GM18526 (cell line): ENCODE results near the gene RPA1.

Experiments used
- POLR2A ChIP-seq: IDR thresholded peaks from 3 replicates; pipeline ENCODE4 v1.6.1; 2011; ENCODE audit not compliant: insufficient read length; ENCODE audit errors: extremely low read depth

RPA1 gene

DNA sequence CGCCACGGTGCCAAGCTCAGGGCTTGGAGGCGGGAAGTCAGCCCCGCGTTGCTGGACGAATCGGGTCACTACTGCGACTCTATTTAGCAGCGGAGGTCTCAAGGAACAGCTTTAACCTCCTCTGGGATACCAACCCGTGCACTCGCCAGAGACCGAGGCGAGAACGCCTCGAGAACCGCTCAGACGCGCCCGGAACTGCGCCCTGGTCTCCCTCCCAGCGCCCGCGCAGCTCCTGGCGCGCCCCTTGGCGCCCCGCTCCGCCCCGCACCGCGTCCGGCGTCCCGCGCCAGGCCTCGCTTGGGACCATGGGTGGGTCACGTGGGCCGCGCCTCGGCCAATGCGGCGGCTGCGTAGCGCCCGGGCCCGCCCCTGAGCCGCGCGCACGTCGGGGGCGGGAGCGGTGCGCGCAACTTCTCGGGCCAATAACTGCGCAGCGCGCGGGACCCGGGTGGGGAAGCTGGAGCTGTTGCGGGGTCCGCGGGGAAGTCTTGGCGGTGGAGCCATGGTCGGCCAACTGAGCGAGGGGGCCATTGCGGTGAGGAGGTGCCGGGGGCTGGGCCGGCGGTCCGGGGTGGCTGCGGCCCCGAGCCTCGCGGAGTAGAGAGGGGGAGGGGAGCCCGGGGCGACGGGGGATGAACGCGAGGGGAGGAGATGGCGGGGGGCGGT lies at the start of gene RPA1, which contains the start of gene SMYD4:
Gene RPA1 (plus strand): TSS at position 414 of the 666 bp plus-strand sequence. CDS start 89 bp downstream, at position 503.
Gene SMYD4 (minus strand): TSS at position 311 of the 666 bp plus-strand sequence. CDS start 1,908 bp downstream, outside the sequence.
- peak; percentile 89 for TF ChIP-seq POLR2A

DNA sequence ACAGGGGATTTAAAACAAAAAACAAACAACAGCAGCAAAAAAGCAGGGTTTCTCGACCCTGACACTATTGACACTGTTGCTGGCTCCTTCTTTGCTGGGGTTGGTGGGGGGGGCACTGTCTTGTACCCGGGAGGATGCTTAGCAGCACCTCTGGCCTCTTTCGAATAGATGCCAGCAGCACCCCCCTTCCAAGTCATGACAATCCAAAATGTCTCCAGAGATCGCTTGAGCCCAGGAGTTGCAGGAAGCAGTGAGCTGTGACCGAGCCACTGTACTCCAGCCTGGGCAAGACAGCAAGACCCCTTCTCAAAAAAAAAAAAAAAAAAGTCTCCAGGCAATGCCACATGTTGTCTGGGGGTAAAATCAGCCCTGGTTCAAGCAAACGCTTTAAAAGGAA lies 47.6 kb upstream of the RPA1 start:
- TF ChIP-seq POLR2A, result no peak

DNA sequence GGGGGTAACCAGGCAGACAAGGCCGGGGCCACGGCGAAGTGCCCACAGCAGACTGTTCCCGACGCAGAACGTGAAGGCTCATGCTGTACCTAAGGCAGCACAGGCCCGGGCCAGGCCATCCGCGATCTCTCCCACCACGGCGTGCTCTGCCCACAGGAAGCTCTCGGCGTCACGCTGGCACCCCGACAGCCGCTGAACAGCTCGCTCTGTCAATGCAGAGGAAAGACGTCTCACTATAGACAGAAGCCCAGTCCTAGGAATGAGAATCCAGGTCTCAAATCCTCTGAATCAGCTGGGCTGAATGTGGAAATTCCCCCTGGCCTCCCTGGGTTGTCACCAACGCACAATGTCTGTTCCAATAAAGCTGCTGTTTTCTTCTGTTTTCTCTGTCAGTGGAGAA lies 46.5 kb upstream of the RPA1 start:
- TF ChIP-seq POLR2A, result no peak

DNA sequence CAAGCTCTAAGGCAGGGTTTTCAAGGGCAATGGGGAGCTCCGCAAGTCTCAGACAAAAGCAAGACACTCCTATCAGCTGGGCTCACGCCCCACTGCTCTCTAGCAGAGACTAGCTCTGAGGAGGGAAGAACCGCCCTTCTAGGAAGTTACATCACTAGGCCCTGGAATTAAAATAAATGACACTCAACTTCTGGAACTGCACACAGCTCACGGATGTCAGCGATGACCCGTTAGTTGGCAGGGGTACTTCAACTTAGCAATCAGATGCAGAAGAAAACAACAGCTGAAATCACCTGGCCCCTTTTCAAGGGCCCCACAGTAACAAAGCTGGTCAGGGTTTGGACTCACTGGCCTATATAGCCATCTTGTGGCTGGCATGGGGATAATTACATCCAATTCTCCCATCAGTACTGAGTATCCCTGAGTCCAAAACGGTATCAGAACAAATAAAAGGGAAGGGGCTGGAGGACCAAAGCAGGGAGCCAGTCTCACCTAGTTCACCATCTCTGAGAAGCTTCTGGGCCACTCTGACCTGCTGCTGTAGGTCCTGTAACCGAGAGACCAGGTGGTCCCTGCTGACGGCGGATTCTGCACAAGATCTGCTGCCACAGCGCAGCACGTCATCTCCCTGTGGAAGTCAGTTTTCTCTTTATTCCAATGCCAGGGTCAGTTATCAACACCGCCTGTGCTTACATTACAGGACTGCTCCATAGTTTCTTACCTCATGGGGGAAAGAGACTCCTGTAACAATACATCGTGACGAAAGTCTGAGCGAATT lies 45.8 kb upstream of the RPA1 start:
- TF ChIP-seq POLR2A, result no peak

DNA sequence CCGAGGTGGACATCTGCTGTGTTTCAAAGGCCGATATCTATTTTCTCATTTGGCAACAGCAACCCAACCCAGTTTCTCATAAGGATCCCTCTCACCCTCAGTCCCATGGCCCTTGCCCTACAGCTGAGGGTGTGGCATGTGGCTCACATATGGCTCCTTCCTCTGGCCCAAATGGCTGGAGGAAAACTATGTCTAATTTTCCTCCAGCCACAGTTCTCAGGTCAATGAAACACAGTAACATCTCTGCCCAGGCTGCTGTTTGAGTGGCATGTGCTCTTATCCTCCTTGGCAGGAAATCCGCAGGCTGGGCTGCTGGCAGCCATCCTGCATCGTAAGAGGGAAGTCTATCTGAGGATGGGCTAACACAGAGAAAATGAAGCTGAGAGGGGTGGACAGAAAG lies 43.9 kb upstream of the RPA1 start:
- no peak for TF ChIP-seq POLR2A

DNA sequence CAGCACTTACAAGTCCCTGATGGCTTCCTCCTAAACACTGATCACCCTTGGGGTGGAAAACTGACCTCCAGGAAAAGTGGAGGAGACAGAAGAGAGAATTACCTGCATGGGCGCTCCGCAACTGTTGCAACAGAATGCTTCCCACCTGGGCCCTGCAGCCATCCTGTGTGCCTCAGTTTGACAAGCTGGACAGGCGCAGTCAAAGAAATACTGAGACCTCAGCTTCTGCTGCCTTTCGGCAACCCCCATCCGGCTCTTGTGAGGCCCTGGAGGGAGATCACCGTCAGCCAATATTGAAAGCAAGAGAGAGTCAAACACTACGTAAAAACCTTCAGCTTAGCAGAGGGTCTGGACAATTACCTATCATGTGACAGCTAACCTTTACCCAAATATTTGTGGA lies 43.1 kb upstream of the RPA1 start:
- TF ChIP-seq POLR2A, result no peak

DNA sequence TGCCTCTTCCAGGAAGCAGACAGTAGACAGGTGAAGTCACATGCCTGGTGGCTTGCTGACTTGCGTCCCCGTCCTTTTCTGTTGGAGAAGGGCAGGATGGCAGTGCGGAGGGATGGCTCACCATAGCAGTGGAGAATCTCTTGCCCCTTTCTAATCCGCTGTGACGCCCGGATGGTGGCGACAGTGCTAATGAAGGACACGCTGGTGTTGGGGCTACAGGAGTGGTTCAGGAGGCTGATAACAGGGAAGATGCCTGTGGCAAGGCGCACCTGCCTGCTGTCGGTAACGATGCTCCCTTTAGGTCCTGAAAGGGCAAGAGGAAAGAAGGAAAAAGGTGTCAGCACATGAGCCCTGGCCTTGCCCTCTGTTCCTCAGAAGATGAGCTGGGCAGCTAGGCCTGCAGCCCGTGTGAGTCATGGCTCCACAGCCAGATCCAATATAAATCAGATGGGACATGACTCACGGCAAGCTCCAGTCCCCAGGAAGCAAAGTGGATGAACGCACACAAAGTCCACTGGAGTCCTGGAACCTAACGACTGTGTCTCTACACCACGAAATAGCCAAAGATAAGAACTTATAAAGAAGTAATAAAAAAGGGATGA lies 42.4 kb upstream of the RPA1 start:
- TF ChIP-seq POLR2A, result no peak

DNA sequence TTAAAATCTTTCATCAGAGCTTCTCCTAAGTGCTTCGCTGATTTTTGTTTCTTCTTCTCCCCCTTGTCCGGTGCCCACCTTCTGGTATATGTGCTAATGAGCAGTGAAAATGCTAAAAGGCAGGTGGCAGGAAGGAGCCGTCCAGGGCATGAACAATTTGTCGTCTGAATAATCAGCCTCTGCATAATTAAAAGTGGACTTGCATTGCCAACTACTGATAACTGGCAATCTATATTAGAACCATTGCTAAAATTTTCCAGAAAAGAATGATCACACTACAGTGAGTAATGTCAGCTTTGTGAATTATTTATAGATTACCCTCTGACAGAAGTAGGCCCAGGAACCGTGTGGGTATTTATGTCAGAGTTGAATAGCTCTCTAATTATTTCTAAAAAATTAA lies 39.9 kb upstream of the RPA1 start:
- no peak for TF ChIP-seq POLR2A

DNA sequence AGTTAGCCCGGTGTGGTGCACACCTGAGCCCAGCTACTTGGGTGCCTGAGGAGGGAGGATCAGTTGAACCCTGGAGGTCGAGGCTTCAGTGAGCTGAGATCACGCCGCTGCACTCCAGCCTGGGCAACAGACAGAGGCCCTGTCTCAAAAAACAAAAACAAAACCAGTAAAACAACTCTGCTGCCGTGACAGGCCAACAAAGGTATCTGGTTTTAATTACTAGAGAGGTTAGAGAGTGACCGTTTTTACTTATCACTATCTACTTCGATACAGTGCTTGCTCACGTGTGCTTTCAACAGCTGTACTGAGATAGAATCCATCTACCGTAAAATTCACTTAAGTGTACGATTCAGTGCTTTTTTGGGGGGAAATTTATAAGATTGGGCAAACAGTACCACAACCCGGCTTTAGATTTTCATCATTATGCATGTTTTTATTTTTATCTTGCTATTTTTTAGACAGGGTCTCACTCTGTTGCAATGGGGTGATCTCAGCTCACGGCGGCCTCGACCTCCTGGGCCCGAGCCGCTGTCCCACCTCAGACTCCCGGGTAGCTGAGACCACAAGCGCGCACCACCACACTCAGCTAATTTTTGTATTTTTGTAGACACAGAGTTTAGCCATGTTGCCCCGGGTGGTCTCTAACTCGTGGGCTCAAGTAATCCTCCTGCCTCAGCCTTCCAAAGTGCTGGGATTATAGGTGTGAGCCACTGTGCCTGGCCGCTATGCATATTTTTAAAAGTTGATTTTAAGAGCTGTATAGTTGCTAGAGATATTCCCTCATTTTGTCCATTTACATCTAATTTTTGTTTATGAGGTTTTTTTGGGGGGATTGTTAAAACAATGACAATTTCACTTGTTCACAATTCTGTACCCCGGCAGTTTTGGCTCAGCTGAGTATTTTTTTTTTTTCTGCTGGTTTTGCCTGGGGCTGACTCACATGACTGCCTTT lies 37.0 kb upstream of the RPA1 start:
- TF ChIP-seq POLR2A, result no peak

DNA sequence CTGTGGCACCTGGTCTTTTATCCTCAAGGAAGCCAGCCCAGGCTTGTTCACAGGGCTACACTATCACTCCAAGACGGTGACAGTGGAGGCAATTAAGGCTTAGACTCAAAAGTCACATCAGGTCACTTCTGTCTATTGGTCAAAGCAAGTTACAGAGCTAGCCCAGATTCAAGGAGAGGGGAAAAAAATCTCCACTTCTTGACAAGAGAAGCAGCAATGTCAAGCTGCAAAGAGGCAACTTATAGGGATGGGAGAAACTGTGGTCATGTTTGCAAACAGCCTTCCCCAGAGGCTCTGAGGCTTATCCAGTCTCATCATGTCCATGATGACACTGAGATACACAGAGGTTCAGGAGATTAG lies 36.4 kb upstream of the RPA1 start:
- no peak for TF ChIP-seq POLR2A

DNA sequence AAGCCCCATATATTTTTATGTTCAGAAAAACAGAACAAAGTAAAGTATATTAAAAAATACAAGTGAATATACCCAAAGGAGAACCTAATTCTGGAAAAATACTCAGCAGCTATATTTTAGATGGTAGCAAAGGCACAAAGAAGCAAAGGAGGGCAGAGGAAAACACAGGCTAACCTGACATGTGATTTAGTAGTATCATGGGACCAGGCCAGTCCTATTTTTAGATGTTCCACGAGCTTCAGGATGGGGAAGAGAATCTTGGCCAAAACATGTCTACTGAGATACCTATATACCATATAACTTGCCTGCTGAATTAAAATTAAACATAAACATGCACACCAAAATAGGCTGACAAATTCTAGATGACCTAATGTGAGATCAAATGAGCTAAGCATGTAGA lies 33.0 kb upstream of the RPA1 start:
- no peak for TF ChIP-seq POLR2A

DNA sequence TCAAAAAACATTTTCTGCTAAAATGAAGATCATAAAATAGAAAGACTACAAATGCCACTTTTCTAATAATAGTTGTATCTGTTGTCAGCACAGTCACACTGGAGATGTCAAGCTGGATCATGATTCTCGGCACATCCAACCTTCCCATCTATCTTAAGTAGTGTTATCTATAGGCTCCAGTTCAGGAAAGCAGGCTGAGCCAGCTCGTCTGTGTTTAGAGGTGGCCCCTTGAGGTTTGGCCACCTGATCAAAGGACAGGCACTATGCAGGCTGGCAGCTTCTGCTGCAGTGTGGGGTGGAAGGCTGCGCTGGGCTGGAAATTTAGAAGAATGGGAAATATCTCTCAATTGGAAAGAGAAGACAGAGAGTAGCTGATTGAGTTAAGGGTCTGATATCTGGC lies 32.5 kb upstream of the RPA1 start:
- TF ChIP-seq POLR2A, result no peak

DNA sequence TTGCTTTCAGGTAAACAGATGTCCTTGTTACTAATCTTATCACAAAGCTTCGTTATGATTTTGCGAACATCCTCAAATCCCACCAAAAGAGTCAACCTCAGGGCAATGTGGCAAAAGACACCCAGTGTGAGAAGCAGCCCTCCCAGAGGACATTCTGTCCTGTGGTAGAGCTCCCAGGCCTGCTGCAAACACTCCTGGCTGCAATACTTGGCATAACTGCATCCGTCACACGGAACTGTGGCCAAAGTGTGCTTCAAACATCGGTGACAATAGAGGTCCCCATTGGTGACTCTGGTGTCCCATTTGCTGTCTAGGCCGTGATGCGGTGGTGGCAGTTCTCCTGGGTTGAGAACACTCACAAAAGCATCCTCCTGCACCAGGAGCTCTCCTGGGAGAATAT lies 29.6 kb upstream of the RPA1 start:
- no peak for TF ChIP-seq POLR2A

DNA sequence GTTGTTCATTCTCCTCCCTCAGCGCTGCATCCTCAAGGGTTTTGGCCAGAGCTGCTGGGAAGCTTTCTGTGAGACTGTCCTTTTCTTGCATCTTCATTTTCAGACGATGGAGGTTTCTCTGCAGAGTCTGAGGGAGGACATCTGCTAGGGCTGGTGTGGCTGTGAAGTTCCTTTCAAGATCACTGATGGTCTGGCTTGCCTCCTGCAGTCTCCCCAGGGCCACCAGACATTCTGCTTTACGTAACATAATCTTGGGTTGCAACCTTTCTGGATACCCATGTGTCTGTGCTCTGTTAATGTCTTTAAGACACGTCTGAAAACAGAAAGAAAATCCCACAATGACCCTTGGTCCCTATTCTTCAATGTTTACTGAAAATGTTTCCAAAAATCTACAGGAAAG lies 29.1 kb upstream of the RPA1 start:
- TF ChIP-seq POLR2A, result no peak

DNA sequence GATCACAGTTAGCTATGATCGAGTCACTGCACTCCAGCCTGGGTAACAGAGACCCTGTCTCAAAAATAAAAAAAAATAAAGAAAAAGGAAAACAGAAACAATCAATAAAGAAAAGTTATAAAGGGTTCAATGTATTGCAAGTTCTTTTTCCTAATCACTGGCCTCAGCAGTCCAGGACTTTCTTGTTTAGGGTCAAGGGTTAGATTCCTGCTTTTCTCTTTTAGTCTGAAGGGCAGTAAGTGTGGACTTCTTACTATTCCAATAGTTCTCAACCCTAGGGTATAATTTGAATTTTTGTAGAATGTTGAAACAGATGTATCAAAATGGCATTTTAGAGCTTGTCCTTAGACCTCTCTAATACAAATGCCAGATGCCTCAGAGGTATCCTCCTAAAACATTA lies 27.4 kb upstream of the RPA1 start:
- no peak for TF ChIP-seq POLR2A

DNA sequence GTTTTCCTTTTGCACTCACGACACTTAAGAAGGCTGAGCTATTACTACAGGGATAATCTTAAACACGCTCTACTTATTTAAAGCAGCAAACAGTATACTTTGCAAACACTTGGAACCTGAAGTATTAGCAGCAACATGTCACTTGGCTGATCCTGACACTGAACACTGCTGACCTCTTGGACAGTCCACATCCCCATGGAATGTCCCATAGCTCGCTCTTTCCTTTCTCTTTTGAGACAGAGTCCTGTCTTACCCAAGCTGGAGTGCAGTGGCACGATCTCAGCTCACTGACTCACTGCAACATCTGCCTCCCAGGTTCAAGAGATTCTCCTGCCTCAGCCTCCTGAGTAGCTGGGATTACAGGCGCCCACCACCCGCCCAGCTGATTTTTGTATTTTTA lies 26.5 kb upstream of the RPA1 start:
- no peak for TF ChIP-seq POLR2A

DNA sequence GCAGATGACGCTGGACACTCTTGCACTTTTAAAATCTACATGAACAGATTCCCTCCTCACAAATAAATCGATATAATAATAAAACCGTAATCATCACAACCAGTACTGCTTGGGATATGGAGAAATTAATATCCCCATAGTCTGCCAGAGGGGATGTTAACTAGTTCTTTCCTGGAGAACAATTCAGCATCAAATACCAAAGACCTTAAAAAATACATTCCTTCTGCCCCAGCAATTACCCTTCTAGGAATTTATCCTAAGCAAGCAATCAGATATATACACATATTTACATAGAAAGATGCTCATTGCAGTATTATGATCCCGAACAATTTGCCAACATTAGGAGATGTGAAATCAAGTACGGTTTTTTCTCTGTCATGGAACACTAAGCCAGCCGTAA lies 21.9 kb upstream of the RPA1 start:
- TF ChIP-seq POLR2A, result no peak
